H1 (cell line): ENCODE results near the gene IRF2BP2. TPM values are rescaled to one million over a fixed set of nuclear protein-coding genes. Genes with fewer than 3 reads are reported as not detected.

ENCODE experiments used
- CTBP2 ChIP-seq: IDR thresholded peaks from 2 replicates; pipeline ENCODE4 v1.7.0; 2011; ENCODE audit warnings: borderline replicate concordance, mild to moderate bottlenecking, moderate library complexity, mixed read lengths, low read length; ENCODE audit not compliant: insufficient read depth, insufficient read length
- SIX5 ChIP-seq: IDR thresholded peaks from 2 replicates; pipeline ENCODE4 v1.6.1; 2011; ENCODE audit warnings: mild to moderate bottlenecking, low read depth, low read length
- polyA plus RNA-seq, 7 experiments: library from polyadenylated mRNA; depleted of rRNA in 3 of 7; stranded (reverse) in 5 of 7; unstranded in 2 of 7; fragments of >200 nt in 5 of 7; fragments of 200-250 nt in 2 of 7; gene quantifications; 1 replicate in 5 of 7; 2 replicates in 1 of 7; 4 replicates in 1 of 7; pipeline versions ENCODE4 v1.2.1 to v1.2.3, GENCODE V29; 2011 to 2013; ENCODE audit warnings: missing spikeins in 2 of 7, mixed read lengths in 2 of 7
- total RNA-seq: library from RNA; stranded (reverse); fragmentation: NEBNext Ultra II Directional; extraction: Animal tissue kit (Norgen Biotek cat#: 25700); gene quantifications from 2 replicates; pipeline ENCODE4 v1.2.1, GENCODE V29; 2021
- TF ChIP-seq, protein P1 (sequence below): fragments of 300-600 bp; sonication (generic); IDR thresholded peaks from 2 replicates; pipeline ENCODE4 v1.7.1; 2012; ENCODE audit warnings: low read length, moderate library complexity, mild to moderate bottlenecking, inconsistent platforms; ENCODE audit not compliant: insufficient replicate concordance

The IRF2BP2 gene
- total and polyA plus RNA-seq, 2 of the 8 experiments (the other 6 are each of a cell fraction or from before 2014, with no cell fraction given): 24.9 to 67.5 TPM

DNA sequence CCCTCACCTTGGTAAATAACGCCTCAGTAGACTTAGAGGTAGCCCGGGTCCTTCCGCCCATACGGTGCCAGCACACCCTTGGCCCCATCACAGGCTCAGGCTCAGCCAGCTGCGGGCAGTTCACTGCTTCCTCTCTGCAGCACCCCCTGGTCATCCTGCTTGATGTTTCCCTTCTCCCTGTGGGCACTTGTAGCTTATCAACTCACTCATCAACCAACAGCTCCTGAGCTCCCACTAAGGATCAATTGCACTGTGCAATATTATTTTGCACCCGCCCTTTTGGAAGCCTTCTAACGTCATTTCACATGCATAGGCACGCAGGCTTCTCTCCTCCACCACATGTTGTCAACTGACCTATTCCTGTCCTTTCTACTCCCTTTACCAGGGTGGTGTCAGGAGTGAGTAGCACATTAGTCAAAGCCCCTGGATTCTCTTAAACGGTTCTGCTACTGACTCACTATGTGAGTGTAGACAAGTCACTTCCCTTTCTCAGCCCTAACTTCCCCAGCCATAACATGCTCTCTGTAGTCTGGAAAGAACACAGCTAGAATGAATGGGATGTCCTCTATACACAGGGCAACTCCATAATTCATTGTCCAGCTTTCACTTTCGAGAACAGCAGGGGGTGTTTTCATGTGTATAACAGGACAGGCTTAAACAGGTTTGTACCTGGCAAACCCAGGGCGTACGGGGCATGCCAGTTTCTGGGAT, 47.1 kb upstream of the IRF2BP2 start (continued):
- TF ChIP-seq, protein P1, sequence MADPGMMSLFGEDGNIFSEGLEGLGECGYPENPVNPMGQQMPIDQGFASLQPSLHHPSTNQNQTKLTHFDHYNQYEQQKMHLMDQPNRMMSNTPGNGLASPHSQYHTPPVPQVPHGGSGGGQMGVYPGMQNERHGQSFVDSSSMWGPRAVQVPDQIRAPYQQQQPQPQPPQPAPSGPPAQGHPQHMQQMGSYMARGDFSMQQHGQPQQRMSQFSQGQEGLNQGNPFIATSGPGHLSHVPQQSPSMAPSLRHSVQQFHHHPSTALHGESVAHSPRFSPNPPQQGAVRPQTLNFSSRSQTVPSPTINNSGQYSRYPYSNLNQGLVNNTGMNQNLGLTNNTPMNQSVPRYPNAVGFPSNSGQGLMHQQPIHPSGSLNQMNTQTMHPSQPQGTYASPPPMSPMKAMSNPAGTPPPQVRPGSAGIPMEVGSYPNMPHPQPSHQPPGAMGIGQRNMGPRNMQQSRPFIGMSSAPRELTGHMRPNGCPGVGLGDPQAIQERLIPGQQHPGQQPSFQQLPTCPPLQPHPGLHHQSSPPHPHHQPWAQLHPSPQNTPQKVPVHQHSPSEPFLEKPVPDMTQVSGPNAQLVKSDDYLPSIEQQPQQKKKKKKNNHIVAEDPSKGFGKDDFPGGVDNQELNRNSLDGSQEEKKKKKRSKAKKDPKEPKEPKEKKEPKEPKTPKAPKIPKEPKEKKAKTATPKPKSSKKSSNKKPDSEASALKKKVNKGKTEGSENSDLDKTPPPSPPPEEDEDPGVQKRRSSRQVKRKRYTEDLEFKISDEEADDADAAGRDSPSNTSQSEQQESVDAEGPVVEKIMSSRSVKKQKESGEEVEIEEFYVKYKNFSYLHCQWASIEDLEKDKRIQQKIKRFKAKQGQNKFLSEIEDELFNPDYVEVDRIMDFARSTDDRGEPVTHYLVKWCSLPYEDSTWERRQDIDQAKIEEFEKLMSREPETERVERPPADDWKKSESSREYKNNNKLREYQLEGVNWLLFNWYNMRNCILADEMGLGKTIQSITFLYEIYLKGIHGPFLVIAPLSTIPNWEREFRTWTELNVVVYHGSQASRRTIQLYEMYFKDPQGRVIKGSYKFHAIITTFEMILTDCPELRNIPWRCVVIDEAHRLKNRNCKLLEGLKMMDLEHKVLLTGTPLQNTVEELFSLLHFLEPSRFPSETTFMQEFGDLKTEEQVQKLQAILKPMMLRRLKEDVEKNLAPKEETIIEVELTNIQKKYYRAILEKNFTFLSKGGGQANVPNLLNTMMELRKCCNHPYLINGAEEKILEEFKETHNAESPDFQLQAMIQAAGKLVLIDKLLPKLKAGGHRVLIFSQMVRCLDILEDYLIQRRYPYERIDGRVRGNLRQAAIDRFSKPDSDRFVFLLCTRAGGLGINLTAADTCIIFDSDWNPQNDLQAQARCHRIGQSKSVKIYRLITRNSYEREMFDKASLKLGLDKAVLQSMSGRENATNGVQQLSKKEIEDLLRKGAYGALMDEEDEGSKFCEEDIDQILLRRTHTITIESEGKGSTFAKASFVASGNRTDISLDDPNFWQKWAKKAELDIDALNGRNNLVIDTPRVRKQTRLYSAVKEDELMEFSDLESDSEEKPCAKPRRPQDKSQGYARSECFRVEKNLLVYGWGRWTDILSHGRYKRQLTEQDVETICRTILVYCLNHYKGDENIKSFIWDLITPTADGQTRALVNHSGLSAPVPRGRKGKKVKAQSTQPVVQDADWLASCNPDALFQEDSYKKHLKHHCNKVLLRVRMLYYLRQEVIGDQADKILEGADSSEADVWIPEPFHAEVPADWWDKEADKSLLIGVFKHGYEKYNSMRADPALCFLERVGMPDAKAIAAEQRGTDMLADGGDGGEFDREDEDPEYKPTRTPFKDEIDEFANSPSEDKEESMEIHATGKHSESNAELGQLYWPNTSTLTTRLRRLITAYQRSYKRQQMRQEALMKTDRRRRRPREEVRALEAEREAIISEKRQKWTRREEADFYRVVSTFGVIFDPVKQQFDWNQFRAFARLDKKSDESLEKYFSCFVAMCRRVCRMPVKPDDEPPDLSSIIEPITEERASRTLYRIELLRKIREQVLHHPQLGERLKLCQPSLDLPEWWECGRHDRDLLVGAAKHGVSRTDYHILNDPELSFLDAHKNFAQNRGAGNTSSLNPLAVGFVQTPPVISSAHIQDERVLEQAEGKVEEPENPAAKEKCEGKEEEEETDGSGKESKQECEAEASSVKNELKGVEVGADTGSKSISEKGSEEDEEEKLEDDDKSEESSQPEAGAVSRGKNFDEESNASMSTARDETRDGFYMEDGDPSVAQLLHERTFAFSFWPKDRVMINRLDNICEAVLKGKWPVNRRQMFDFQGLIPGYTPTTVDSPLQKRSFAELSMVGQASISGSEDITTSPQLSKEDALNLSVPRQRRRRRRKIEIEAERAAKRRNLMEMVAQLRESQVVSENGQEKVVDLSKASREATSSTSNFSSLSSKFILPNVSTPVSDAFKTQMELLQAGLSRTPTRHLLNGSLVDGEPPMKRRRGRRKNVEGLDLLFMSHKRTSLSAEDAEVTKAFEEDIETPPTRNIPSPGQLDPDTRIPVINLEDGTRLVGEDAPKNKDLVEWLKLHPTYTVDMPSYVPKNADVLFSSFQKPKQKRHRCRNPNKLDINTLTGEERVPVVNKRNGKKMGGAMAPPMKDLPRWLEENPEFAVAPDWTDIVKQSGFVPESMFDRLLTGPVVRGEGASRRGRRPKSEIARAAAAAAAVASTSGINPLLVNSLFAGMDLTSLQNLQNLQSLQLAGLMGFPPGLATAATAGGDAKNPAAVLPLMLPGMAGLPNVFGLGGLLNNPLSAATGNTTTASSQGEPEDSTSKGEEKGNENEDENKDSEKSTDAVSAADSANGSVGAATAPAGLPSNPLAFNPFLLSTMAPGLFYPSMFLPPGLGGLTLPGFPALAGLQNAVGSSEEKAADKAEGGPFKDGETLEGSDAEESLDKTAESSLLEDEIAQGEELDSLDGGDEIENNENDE: no peak
- TF ChIP-seq CTBP2 (no peak), SIX5 (no peak)
